Caki2 (cell line): ENCODE results near the gene DTHD1. TPM values are rescaled to one million over a fixed set of nuclear protein-coding genes. Genes with fewer than 3 reads are reported as not detected.

ENCODE experiments used
- DNase-seq: peaks from one replicate; pipeline ENCODE4 v3.0.0-alpha.2; 2015; ENCODE audit warnings: low read depth
- in situ Hi-C: cut with HindIII; loops from 2 replicates; pipeline ENCODE4 v1.10.0; 2016; ENCODE audit warnings: low sequenced_read_pairs, low pct_unique_long_range_greater_than_20kb, mixed read lengths
- total RNA-seq: library from RNA; depleted of rRNA; stranded (reverse); fragments of >200 nt; shearing (Covaris generic); gene quantifications from 2 replicates; pipeline ENCODE4 v1.2.3, GENCODE V29; 2014; ENCODE audit warnings: low replicate concordance; rRNA removed

The DTHD1 gene
- total RNA-seq, 1 experiment from 2014 or later = not detected

- in situ Hi-C loops = no loop called here
- DNase-seq = no peak
Measured at GRCh38 chr4:36386691-36387090, 105.3 kb downstream of the DTHD1 start.

- in situ Hi-C loops = no loop called here
- DNase-seq = no peak
Measured at GRCh38 chr4:36388710-36389109, 107.3 kb downstream of the DTHD1 start.

GRCh38 chr4:36391411-36391810, 110.0 kb downstream of the DTHD1 start:
- in situ Hi-C loops = no loop called here
- DNase-seq = no peak

GRCh38 chr4:36392024-36392423, 110.6 kb downstream of the DTHD1 start:
- DNase-seq = no peak

GRCh38 chr4:36392916-36393315, 111.5 kb downstream of the DTHD1 start:
- DNase-seq = no peak
- in situ Hi-C loops = no loop called here

More at GRCh38 chr4:36392024-36392423, 110.6 kb downstream of the DTHD1 start:
- in situ Hi-C loops = no loop called here

Other genes with a start within 250 kb of the DTHD1 start
- 1.5 and 2.1 TPM in 2 replicates for gene ARAP2, start 37.1 kb upstream of the DTHD1 start, total RNA-seq